HG03139 (cell line): ENCODE measurements around the gene SLCO3A1.
A peak's percentile ranks its signal among the peaks of the same experiment; 100 is the strongest.

Experiments
- ATAC-seq: cut with Tn5 transposase; IDR thresholded peaks from one replicate; pipeline ENCODE4 v1.9.1; 2021; ENCODE audit not compliant: unreplicated experiment

The SLCO3A1 gene

DNA sequence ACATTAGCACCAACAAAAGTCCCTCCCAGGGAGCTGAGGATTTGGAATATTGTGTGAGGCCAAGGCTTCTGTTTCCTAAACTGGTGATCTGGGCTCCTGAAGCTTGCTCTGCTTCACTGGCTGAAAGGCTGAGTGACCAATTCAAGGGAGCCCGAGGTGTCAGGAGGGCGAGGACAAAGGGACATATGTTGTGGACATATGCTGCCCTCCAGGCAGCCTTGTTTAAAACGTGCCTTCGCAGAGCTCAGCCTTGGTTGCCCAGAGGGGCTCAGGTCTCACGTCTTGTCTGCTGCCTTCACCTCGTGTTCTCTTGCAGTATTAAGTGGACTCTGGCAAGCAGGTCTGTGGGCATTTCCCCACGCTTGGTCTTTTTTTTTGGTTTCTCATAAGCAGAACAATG lies 7.0 kb downstream of the SLCO3A1 start:
- no peak for ATAC-seq

DNA sequence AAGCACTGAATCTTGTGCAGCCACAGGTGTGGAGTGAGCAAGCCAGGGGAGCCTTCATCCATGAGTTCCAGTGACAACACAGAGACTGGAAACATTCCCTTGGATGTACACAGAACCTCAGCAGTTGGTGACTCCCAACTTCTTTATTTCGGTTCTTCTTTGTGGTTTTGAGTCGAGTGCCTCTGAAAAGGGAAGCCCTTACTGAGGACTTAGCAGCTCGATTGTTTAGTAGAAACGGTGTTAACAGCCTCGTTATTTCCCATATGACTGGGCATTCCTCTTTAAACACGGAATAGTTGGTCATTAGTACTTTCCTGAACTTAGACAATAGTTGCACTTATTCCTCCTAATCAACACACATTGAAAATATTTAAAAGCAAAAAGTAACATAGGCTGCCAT lies 7.7 kb downstream of the SLCO3A1 start:
- ATAC-seq = no peak

DNA sequence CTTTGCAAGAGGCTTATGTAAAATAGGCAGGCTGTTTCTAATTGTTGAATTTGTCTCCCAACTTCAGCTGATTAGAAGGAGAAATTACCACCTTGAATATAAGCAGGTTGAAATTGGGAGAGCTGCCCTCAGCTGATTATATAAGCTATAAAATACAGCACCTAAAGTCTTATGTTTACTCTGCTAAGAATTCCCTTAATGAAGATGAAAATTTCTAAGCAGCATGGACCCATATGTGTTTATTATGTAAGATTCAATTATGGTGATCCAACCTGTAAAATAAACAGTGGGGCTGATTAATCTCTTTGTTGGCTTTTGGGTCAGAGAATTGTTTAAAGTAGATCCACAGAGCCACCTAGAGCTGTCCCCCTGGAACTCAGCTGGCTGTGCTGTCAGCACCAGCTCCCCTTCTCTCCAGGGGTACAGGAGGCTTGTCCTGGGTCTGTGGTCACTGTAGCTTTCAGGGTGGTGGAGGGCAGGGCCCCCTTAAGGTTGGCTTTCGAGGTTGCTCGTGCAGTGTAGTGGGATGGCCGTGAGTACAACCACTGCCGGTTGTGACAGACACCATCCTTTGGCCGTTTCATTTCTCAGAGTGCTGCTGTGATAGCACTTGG lies 9.5 kb downstream of the SLCO3A1 start:
- no peak for ATAC-seq

DNA sequence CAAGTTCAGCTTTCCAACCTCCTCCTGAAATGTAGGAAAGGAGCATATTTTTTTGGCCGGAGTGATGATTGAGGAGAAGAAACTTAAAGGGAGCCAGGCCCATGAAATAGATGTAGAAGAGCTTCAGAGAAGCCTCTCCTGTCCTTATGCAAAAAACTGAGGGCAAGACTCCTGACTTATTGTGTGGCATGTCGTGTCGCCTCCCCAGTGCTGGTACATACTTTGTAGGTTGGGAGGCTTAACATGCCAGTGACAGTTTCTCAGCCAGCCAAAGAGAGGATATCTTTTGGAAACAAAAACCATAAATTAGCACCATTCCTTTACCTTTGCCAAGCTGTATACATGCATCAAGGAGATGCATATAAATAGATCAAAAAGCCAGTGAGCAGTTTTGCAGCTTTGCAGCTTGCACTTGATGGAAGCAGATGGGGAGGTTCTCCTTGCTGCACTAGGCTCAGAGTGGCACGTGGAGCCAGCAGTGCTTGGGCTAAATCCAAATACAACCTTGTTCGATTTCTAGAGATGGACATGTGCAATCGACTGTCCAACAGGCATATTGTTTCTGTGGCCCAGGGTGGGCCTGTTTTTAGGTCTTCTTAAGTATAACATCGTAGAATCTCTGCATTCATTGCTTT lies 10.2 kb downstream of the SLCO3A1 start:
- no peak for ATAC-seq

DNA sequence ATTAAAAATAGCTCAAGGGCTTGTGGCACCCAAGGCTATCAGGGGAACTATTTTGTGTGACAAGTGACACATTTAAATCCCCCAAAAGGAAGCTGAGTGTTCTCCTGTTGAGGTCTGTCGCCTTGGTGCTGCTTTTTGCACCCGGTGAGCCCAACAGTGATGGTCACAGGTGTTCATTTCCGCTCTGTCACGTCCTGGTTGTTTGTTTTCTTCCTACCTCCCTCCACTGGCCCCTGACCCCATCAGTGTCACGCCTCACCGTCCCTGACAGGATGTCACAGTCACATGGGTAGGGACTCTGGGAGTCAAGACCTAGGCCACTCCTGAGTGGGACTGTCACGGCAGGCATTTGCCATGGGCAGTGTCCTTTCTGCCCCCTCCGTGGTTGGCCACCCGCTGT lies 11.2 kb downstream of the SLCO3A1 start:
- ATAC-seq = peak; percentile 62

DNA sequence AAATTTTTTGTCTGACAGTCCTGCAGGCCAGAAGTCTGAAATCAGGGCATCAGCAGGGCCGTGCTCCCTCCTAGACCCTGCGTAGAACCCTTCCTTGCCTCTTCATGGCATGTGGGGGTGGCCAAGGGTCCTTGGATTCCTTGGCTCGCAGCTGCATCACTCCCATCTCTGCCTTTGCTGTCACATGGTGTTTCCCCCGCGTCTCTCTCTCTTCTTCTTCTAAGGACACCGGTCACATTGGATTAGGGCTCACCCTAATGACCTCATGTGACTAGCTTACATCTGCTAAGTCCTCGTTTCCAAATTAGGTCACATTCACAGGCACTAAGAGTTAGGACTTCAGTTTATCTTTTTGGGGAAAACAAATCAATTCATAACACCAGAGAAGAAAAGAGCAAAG lies 12.0 kb downstream of the SLCO3A1 start:
- no peak for ATAC-seq

DNA sequence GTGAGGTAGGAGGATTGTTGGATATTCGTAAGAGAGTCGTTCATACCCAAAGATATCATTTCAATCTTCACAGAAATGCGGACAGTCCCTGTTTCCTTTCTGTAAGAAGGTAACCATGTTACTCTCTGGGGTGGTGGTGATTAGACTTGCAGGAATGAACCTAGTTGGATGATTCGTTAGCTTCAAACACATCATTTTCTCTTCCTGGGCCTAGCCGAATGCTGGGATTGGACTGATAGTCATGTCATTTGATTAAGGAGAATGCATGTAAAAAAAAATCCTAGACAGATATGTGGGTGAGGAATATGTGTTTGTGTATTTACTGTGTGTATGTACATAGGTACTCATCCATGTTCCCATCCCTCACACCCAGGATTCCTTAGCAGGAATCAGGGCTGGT lies 12.4 kb downstream of the SLCO3A1 start:
- ATAC-seq = no peak

DNA sequence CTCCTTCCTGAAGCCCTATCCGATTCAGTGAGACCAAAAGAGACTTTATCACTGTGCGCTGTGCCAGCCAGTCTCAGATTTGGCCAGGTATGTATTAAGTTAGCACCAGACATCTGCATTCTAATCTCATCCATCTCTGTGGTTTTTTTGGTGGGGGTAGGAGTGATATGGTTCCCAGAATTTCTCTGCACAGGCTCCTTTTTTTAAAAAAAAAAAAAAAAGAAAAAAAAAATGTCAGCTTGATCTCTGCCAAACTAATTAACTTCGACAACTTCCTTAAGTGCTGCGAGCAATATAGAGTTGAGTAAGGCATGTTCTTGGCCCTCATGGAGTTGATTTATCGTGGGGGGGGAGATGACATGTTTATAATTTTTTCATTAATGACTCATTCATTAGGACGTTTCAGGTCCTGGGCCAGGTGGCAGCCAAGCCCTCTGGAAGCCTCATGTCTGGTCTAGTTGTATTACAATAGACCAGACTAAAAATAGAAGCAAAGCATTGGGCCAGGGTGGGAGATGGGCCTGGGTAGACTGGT lies 12.9 kb downstream of the SLCO3A1 start:
- ATAC-seq = no peak

DNA sequence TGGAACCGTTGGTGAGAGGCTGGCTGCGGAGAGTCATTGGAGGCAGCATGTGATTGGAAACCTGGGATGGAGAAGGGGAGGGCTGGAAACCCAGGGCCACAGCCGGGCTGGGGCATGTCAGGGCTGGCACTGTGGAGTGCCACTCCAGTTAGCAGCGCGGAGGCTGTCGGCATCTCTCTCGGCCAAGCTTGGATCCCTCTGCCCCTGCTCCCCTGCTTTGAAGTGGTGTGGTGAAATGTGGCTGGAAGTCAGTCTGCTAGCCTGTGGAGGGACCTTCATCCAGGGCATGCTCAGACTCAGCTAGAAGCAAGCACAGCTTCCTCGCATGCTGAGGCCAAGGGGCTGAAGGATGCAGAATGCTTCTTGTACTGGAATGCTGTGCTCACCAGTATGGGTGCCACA lies 13.5 kb downstream of the SLCO3A1 start:
- ATAC-seq = no peak

DNA sequence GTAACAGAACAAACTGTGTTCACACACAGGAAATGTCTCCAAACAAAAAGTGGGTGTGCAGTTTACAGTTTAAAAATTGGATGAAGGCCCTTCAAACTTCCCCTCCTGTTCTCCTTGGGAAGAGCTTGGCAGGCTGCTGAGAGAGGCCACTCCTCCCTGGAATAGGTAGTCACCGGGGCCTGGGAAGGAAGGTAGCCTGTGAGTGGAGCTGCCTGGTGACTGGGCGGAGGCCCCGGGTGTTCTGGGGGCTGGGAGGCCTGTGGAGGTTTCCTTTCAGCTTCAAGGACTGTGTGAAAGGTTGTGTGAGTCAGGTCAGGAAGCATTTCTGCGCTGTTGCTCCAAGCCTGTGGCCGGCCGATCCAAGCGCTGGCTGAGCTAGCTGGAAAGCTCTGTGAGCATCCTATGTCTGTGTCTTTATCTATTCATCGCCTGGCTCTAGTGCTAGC lies 14.1 kb downstream of the SLCO3A1 start:
- ATAC-seq = no peak

DNA sequence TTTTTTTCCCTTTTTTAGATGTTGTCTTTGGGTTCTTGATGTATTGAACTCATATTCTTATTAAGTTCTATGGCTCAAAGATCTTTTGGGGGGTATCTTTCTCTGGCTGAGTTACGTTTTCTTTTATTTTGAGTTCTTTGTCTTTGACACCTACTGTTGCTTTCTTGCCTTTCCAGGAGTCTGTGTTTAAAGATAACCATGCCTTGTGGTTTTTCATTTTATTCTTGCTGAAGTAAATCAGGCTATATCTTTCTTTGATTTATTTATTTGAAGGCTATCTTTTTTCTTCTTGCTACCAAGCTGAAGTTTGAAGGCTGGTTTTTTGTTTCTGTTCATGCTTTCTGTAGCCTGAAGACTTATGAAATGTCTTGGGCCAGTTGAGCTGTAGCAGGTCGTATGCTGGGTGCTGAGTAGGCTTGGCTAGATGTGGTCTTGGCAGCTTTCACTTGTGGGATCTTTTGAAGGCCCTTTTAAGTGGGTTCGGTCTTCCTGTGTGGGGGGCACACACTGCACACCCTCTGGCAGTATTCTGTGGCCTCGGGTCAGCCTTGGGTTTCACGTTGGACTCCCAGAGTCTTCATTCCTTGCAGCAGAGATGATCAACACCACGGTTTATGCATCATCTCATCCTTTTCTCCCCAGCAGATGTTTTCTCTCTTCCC lies 17.5 kb downstream of the SLCO3A1 start:
- no peak for ATAC-seq

DNA sequence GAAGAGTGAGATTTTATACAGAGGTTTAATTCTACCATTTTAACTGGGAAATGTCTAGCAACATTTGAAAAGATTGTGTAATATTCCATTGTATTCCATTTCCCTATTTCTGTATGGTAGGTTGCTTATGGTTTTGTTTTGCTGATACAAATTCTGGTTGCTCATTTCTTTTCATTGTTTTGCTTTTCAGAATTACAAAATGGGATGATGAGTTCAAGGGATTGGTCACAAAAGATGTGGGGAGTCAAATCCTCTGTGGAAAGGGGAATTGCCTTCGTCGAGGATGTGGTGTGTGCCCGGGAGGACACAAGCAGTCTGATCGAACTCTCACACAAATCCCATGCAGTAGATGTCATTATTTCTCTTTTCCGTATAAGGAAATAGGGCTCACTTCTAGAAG lies 18.3 kb downstream of the SLCO3A1 start:
- ATAC-seq = no peak

DNA sequence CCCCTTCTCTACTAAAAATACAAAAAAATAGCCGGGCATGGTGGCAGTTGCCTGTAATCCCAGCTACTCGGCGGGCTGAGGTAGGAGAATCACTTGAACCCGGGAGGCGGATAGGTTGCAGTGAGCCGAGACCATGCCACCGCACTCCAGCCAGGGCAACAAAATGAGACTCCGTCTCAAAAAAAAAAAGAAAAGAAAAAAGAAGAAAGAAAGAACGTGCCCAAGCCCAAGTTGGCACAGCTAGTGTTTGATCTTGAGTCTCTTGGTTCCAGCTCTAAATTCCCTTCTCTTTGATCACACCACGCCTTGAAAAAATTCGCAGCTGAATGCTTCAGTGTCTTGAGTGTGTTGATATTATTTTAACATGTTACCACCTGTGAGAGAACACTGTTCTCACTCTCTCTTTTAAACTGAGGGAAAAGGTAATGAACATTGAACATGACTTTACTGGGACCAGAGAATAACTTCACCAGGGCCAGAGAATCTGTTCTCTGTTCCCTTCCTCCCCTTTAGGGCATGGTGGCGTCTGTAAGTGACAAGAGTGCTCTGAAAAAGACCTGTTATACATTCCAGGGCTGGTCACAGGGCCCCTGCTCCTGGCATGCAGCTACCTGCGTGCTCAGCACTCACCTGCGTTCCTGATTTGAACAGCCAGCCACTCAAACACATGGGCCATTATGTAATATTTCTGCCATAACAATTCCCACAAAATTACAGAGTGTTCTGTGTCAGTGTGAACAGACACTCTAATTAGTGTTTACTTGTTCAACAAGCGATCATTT lies 19.0 kb downstream of the SLCO3A1 start:
- no peak for ATAC-seq

DNA sequence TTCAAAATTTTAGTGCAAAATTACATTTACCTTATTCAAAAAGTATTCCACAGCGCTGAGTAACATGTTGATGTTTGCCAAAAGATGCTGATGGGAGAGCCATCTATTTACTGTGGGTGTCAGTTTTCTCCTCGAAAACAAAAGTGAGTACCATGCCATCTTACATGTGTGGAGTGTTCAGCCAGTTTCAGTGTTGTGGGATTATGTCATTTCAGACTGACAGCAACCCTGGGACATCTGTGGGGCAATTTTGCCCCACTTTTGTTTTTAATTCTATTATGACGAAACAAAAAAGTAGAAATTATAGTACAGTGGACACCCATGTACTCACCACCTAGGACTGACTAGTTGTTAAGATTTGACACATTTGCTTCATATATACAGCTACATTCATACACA lies 19.6 kb downstream of the SLCO3A1 start:
- no peak for ATAC-seq

DNA sequence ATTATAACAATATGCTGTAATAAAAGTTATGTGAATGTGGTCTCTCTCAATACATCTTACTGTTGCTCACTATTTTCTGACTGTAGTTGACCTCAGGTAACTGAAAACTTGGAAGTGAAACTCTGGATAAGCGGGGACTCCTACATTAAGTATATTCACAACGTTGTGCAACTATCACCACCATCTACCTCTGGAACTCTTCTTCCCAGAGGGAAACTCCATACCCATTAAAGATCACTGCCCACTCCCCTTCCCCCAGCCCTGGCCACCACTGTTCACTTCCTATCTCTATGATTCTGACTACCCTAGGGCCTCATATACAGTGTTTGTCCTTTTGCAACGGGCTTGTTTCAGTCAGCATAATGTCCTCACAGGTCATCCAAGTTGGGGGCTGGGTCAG lies 20.7 kb downstream of the SLCO3A1 start:
- no peak for ATAC-seq

DNA sequence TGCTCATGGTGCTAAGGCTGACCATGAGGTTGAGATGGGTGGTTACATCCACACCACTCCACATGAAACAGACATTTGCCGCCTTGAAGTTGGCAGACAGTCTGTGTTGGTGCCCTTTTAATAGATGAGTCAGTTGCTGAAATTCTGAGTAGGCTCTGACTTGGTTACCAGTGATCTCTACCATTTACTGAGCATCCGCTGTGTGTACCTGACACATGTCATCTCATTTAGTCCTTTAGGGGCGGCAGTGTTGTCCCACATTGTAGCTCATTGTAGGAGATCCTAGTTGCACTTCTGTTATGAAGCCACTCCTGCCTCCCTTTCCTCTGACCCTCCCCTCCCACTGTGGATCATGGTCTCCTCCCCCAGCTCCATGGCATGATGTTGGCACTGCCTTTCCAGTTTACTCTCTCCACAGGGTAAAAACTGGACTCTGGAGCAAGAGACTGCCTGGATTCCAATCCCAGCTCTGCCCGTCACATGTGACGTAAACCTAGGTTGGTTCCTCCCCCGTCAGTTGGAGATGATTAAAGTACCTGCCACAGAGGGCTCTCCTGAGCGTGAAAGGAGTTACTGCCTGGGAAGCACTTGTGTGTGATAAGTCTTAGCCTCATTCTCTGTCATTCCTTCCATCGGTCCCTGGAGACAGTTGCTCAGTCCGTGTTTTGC lies 21.6 kb downstream of the SLCO3A1 start:
- no peak for ATAC-seq

DNA sequence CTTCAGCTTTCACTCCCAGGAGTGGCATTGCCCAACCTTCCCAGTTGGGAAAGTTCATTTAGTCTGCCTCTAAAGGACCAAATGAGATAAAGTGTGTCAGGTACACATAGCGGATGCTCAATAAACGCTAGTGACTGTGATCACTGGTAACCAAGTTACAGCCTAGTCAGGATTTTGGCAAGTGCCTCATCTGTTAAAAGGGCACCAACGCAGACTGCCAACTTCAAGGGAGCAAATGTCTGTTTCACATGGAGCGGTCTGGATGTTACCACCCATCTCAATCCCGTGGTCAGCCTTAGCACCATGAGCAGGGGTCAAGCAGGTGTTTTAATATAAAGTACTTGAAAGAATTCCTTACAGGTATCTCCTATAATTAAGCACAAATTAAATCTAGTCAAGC lies 22.7 kb downstream of the SLCO3A1 start:
- ATAC-seq = no peak

DNA sequence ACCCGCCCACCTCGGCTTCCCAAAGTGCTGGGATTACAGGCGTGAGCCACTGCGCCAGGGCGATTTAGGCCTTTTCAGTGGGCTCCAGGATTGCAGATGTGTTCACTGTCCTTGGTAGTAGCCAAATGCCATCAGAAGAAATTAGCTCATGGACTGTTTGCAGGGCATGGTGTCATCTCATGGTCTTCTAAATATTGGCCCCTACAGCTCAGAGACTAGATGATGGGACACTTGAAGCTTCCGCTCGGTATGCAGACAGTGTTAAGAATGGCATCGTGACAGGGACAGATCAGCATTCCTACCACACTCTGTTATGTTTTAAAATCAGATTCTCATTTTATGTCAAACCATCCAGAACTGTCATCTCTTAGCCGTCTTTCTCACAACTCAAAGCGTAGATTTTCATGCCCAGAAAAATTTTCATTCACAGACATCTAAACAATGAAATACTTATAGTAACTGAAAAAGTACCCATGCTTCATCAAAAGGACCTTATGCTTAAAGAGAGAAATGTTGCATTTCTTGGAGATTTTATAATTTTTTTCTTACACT lies 24.9 kb downstream of the SLCO3A1 start:
- no peak for ATAC-seq

DNA sequence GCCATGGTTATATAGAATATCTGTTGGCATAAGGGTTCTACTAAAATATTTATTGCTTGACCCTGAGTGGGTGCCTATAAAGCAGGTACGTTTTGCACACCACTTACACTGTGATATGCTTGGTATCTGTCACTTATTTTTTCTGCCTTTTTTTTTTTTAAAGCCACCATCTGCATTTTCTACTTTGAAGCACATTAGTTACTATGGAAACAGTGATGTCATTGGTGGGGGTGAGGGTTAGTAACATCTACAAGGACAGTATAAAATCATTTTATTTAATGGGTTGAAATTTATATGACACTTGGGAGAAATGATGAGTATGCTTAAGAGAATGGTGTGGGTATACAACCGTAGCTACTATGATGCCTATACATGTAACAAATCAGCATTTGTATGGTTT lies 25.6 kb downstream of the SLCO3A1 start:
- no peak for ATAC-seq

DNA sequence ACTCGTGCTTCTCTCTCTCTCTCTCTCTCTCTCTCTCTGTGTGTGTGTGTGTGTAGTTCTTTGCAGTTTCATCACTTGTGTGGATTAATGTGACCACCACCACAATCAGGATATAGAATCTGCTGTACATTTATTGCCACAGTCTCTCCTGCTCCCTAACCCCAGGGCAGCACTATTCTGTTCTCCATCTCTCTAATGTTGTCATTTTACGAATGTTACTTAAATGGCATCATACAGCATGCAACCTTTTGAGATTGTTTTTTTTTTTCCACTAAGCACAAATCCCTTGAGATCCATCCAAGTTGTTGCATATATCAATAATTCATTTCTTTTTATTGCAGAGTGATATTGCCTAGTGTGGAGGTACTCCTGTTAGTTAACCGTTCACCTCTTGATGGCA lies 26.9 kb downstream of the SLCO3A1 start:
- no peak for ATAC-seq
